Endodermal cell (in vitro differentiated cells): Measurements from ENCODE around the gene C11orf54. TPM values are rescaled to one million over a fixed set of nuclear protein-coding genes. Genes with fewer than 3 reads are reported as not detected.
"Not testable (repeated sequence)": the region's sequence is repeated elsewhere in the genome, so short reads cannot be mapped to it uniquely, and the experiment has no call there.

Experiments used
- DNase-seq: peaks from one replicate; pipeline ENCODE4 v3.0.0-alpha.2; 2017
- H3K27ac ChIP-seq: 2 replicates; pipeline ENCODE4 v1.5.1; 2013; ENCODE audit warnings: mild to moderate bottlenecking, low read depth, low read length, moderate library complexity
- H3K27me3 ChIP-seq: 2 replicates; pipeline ENCODE4 v1.6.1; 2013; ENCODE audit warnings: mild to moderate bottlenecking, low read length, moderate library complexity; ENCODE audit not compliant: insufficient read depth, control insufficient read depth, poor library complexity, severe bottlenecking
- H3K36me3 ChIP-seq: 2 replicates; pipeline ENCODE4 v1.7.0; 2013; ENCODE audit warnings: mild to moderate bottlenecking, low read length, moderate library complexity; ENCODE audit not compliant: control insufficient read depth, insufficient read depth
- H3K4me1 ChIP-seq: one replicate; pipeline ENCODE4 v1.7.0; 2013; ENCODE audit warnings: low read length; ENCODE audit not compliant: control insufficient read depth, insufficient read depth
- H3K4me3 ChIP-seq: 2 replicates; pipeline ENCODE4 v1.5.1; 2013; ENCODE audit warnings: mild to moderate bottlenecking, low read length, moderate library complexity
- H3K9ac ChIP-seq: 2 replicates; pipeline ENCODE4 v1.6.1; 2013; ENCODE audit warnings: mild to moderate bottlenecking, low read length, moderate library complexity; ENCODE audit not compliant: poor library complexity, severe bottlenecking; ENCODE audit errors: extremely low read depth
- H3K9me3 ChIP-seq: 2 replicates; pipeline ENCODE4 v1.6.1; 2013; ENCODE audit warnings: mild to moderate bottlenecking, low read length, moderate library complexity; ENCODE audit not compliant: control insufficient read depth
- H3K27ac Mint-ChIP-seq: 2 replicates; pipeline ENCODE4 v1.8.0; 2020; ENCODE audit warnings: mixed read lengths
- H3K27me3 Mint-ChIP-seq: 2 replicates; pipeline ENCODE4 v1.8.0; 2021; ENCODE audit warnings: mild to moderate bottlenecking, mixed read lengths; ENCODE audit not compliant: insufficient read depth
- H3K36me3 Mint-ChIP-seq: 2 replicates; pipeline ENCODE4 v1.8.0; 2020; ENCODE audit warnings: low read depth, mixed read lengths
- H3K4me1 Mint-ChIP-seq: 2 replicates; pipeline ENCODE4 v1.8.0; 2020; ENCODE audit warnings: mixed read lengths
- H3K4me3 Mint-ChIP-seq: 2 replicates; pipeline ENCODE4 v1.8.0; 2020; ENCODE audit warnings: mild to moderate bottlenecking, moderate library complexity, mixed read lengths
- H3K9me3 Mint-ChIP-seq: 2 replicates; pipeline ENCODE4 v1.8.0; 2020; ENCODE audit warnings: mild to moderate bottlenecking, mixed read lengths
- WGBS, 2 experiments: methylation state at CpG; one replicate each; pipeline versions ENCODE4 v1.1.5 to v1.1.7; 2013; ENCODE audit warnings: missing lambda C conversion rate in 2 of 2, mixed read lengths in 1 of 2; ENCODE audit not compliant: insufficient coverage in 1 of 2, insufficient read length in 1 of 2; 5-methylcytosine and 5-hydroxymethylcytosine counted together
- total RNA-seq, 2 donors: library from RNA; stranded (reverse); fragmentation: NEBNext Ultra II Directional in 1 of 2; extraction: Animal tissue kit (Norgen Biotek cat#: 25700) in 1 of 2; gene quantifications; 2 replicates in 1 of 2; 3 replicates in 1 of 2; pipeline ENCODE4 v1.2.1, GENCODE V29; 2021
- TF ChIP-seq, protein P1 (sequence below): fragments of 200-600 bp; sonication (generic); conservative IDR thresholded peaks from 2 replicates; pipeline ENCODE4 v1.5.0; 2021; ENCODE audit warnings: antibody characterized with exemption, mild to moderate bottlenecking

The C11orf54 gene
- total RNA-seq, 2 donors from 2014 or later: 18.8 to 33.6 TPM

DNA sequence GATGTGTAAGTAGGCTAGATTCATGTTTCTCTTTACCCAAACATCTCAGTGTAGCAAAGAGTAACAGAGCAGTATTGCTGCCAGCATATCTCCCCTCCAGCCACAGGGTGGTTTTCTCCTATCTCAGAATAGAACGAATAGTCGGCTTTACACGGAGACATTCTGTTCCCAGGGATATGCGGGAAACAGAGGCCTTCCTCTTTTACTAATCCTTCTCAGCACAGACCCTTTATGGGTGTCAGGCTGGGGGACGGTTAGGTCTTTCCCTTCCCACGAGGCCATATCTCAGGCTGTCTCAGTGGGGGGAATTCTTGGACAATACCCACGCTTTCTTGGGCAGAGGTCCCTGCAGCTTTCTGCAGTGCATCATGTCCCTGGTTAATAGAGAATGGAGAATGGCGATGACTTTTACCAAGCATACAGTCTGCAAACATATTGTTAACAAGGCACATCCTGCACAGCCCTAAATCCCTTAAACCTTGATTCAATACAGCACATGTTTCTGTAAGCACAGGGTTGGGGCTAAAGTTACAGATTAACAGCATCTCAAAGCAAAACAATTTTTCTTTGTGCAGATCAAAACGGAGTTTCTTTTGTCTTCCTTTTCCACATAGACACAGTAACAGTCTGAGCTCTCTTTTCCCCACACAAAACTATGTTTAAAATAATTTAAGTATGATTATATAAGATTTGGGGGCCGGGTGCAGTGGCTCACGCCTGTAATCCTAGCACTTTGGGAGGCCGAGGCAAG, 3.7 kb downstream of the C11orf54 start:
- Histone ChIP-seq H3K27ac (peak overlapping the region; percentile 10), H3K36me3 (peaks cover 19% of the 10 kb centered on the region), H3K4me3 (peak overlapping the region; percentile 61)
- not testable (repeated sequence) for H3K27me3 Mint-ChIP-seq, H3K9ac ChIP-seq, H3K4me1 ChIP-seq, H3K36me3 Mint-ChIP-seq, H3K9me3 ChIP-seq, H3K27me3 ChIP-seq, H3K9me3 Mint-ChIP-seq
- 48 to 59% methylated on average over 7 to 12 of the region's 12 CpGs for WGBS, 2 experiments
- H3K27ac Mint-ChIP-seq: peak overlapping the region; percentile 50
- peak overlapping the region; percentile 2 for H3K4me3 Mint-ChIP-seq
- DNase-seq: peak; percentile 63
- peaks cover 16% of the 10 kb centered on the region for H3K4me1 Mint-ChIP-seq
- TF ChIP-seq, protein P1, sequence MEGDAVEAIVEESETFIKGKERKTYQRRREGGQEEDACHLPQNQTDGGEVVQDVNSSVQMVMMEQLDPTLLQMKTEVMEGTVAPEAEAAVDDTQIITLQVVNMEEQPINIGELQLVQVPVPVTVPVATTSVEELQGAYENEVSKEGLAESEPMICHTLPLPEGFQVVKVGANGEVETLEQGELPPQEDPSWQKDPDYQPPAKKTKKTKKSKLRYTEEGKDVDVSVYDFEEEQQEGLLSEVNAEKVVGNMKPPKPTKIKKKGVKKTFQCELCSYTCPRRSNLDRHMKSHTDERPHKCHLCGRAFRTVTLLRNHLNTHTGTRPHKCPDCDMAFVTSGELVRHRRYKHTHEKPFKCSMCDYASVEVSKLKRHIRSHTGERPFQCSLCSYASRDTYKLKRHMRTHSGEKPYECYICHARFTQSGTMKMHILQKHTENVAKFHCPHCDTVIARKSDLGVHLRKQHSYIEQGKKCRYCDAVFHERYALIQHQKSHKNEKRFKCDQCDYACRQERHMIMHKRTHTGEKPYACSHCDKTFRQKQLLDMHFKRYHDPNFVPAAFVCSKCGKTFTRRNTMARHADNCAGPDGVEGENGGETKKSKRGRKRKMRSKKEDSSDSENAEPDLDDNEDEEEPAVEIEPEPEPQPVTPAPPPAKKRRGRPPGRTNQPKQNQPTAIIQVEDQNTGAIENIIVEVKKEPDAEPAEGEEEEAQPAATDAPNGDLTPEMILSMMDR: peak; percentile 32

DNA sequence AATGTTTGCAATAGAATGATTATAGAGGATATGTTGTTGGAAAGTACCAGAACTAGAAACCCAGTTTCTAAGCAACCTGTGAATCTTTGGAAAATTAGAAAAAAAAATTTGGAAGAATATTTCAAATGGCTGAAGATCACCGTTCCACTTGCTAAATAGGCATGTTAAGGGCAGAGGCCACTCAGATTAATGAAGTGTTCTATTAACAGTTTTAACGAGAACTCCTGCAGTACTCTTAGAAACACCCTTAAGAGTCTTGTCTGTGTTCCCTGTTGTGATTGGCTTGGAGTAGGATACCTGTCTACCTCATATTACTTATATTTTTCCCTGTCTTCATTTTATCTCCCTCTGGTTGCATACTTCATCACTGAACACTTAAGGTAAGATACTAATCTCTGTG, 4.6 kb downstream of the C11orf54 start:
- no peak for DNase-seq
- Histone ChIP-seq H3K36me3 (peaks cover 26% of the 10 kb centered on the region), H3K27me3 (no peaks in the 10 kb centered on the region), H3K9me3 (no peaks in the 10 kb centered on the region), H3K9ac (no peak overlapping the region), H3K4me3 (no peak overlapping the region), H3K27ac (no peak overlapping the region), H3K4me1 (peaks cover 9% of the 10 kb centered on the region)
- TF ChIP-seq, protein P1: no peak
- H3K4me3 Mint-ChIP-seq: no peak overlapping the region
- 88 to 95% methylated on average over 2 of the region's 2 CpGs for WGBS, 2 experiments
- H3K9me3 Mint-ChIP-seq: no peaks in the 10 kb centered on the region
- peaks cover 16% of the 10 kb centered on the region for H3K4me1 Mint-ChIP-seq
- H3K27me3 Mint-ChIP-seq: no peaks in the 10 kb centered on the region
- no peaks in the 10 kb centered on the region for H3K36me3 Mint-ChIP-seq
- no peak overlapping the region for H3K27ac Mint-ChIP-seq

DNA sequence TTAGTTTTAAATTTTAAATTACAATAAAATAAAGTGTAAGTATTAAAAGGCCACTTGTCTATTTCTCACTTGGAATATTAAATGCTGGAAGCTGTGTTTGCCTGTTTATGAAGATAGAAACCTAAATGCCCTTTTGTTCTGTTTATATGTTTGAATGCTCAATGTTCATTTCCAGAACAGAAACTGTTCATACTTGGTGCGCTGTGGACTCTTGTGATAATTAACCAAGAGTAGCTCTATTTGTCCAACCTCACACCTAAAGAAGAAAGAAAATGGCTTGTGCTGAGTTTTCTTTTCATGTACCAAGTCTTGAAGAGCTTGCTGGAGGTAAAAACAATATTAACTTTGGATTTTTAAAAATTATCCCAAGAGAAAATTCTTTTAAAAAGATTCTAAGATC, 5.7 kb downstream of the C11orf54 start:
- WGBS, 2 experiments: 80 to 100% methylated on average over 1 of the region's 1 CpG
- Histone ChIP-seq H3K4me1 (peaks cover 9% of the 10 kb centered on the region), H3K27me3 (no peaks in the 10 kb centered on the region), H3K9me3 (no peaks in the 10 kb centered on the region), H3K36me3 (peaks cover 29% of the 10 kb centered on the region), H3K27ac (no peak overlapping the region), H3K4me3 (no peak overlapping the region), H3K9ac (no peak overlapping the region)
- DNase-seq: no peak
- H3K9me3 Mint-ChIP-seq: no peaks in the 10 kb centered on the region
- no peak overlapping the region for H3K4me3 Mint-ChIP-seq
- peaks cover 16% of the 10 kb centered on the region for H3K4me1 Mint-ChIP-seq
- TF ChIP-seq, protein P1: no peak
- H3K27me3 Mint-ChIP-seq: no peaks in the 10 kb centered on the region
- H3K27ac Mint-ChIP-seq: no peak overlapping the region
- peaks cover 2% of the 10 kb centered on the region for H3K36me3 Mint-ChIP-seq
